Stimulated activated CD4-positive, alpha-beta T cell treated with anti-CD3 and anti-CD28 coated beads, Interleukin-2, amount 100 ng/mL, for 4 hours (primary cell): ENCODE data around the gene EN2.

Experiments
- DNase-seq: peaks from one replicate; pipeline ENCODE4 v3.0.0-alpha.2; 2020; ENCODE audit warnings: low read depth

The EN2 gene

GRCh38 chr7:155464183-155464582 is 6.3 kb downstream of the EN2 start:
- DNase-seq, result no peak

- DNase-seq, result no peak
These were observed 7.2 kb downstream of the EN2 start for GRCh38 chr7:155464948-155465739.

GRCh38 chr7:155465761-155466141 is 7.8 kb downstream of the EN2 start:
- DNase-seq, result no peak

GRCh38 chr7:155466142-155466813 is 8.3 kb downstream of the EN2 start:
- DNase-seq, result no peak

GRCh38 chr7:155466814-155467733 is 9.1 kb downstream of the EN2 start:
- DNase-seq, result no peak

GRCh38 chr7:155467846-155468784 is 10.2 kb downstream of the EN2 start:
- DNase-seq, result no peak

- DNase-seq, result no peak
These were observed 10.8 kb downstream of the EN2 start for GRCh38 chr7:155468785-155469148.

GRCh38 chr7:155469311-155470185 is 11.6 kb downstream of the EN2 start:
- no peak for DNase-seq

- DNase-seq, result no peak
These were observed 12.2 kb downstream of the EN2 start for GRCh38 chr7:155470186-155470487.

GRCh38 chr7:155470686-155471638 is 13.0 kb downstream of the EN2 start:
- no peak for DNase-seq

- no peak for DNase-seq
These were observed 13.8 kb downstream of the EN2 start for GRCh38 chr7:155471718-155472117.

- DNase-seq, result no peak
These were observed 19.5 kb downstream of the EN2 start for GRCh38 chr7:155477476-155477875.

- DNase-seq, result no peak
These were observed 23.8 kb downstream of the EN2 start for GRCh38 chr7:155481764-155482163.

- DNase-seq, result no peak
These were observed 24.7 kb downstream of the EN2 start for GRCh38 chr7:155482511-155483183.

- no peak for DNase-seq
These were observed 25.3 kb downstream of the EN2 start for GRCh38 chr7:155483245-155483644.

- no peak for DNase-seq
These were observed 26.0 kb downstream of the EN2 start for GRCh38 chr7:155483868-155484325.

GRCh38 chr7:155484483-155485399 is 26.8 kb downstream of the EN2 start:
- no peak for DNase-seq
